HepG2 (cell line): ENCODE measurements around the gene SLC17A9. TPM values are rescaled to one million over a fixed set of nuclear protein-coding genes. Genes with fewer than 3 reads are reported as not detected.

ENCODE experiments used
- ATF1 ChIP-seq: IDR thresholded peaks from 2 replicates; pipeline ENCODE4 v1.6.1; 2016; ENCODE audit warnings: mild to moderate bottlenecking, control low read depth
- ATM ChIP-seq: fragments of 450-650 bp; IDR thresholded peaks from 2 replicates; pipeline ENCODE4 v1.7.1; 2017; ENCODE audit warnings: mild to moderate bottlenecking, borderline replicate concordance
- DR1 ChIP-seq: sonication (generic); formaldehyde crosslinking; IDR thresholded peaks from 2 replicates; pipeline ENCODE4 v1.8.0; 2021; ENCODE audit warnings: mild to moderate bottlenecking, missing genetic modification reagents, inconsistent platforms
- DZIP1 ChIP-seq: sonication (generic); formaldehyde crosslinking; IDR thresholded peaks from 2 replicates; pipeline ENCODE4 v1.5.0; 2020; ENCODE audit warnings: mild to moderate bottlenecking, missing genetic modification reagents
- ERF ChIP-seq: IDR thresholded peaks from 2 replicates; pipeline ENCODE4 v1.6.1; 2018; ENCODE audit warnings: missing biosample characterization, missing genetic modification reagents
- FOXJ3 ChIP-seq: sonication (generic); formaldehyde crosslinking; IDR thresholded peaks from 2 replicates; pipeline ENCODE4 v1.4.0; 2020; ENCODE audit warnings: missing genetic modification reagents, mild to moderate bottlenecking, borderline replicate concordance
- FOXO4 ChIP-seq: sonication (generic); formaldehyde crosslinking; conservative IDR thresholded peaks from 2 replicates; pipeline ENCODE4 v1.8.1; 2023; ENCODE audit warnings: missing genetic modification reagents
- MNT ChIP-seq: fragments of 450-650 bp; IDR thresholded peaks from 2 replicates; pipeline ENCODE4 v1.6.1; 2016
- MYPOP ChIP-seq: sonication (generic); formaldehyde crosslinking; IDR thresholded peaks from 2 replicates; pipeline ENCODE4 v1.8.1; 2023; ENCODE audit warnings: mild to moderate bottlenecking, moderate library complexity, missing genetic modification reagents
- PAX8 ChIP-seq: sonication (generic); formaldehyde crosslinking; IDR thresholded peaks from 2 replicates; pipeline ENCODE4 v1.8.0; 2022; ENCODE audit warnings: mild to moderate bottlenecking, missing genetic modification reagents, borderline replicate concordance
- REXO4 ChIP-seq: sonication (generic); formaldehyde crosslinking; IDR thresholded peaks from 2 replicates; pipeline ENCODE4 v1.8.0; 2022; ENCODE audit warnings: missing genetic modification reagents, mild to moderate bottlenecking, borderline replicate concordance
- RORA ChIP-seq: sonication (generic); formaldehyde crosslinking; IDR thresholded peaks from 2 replicates; pipeline ENCODE4 v1.5.0; 2020; ENCODE audit warnings: mild to moderate bottlenecking, missing genetic modification reagents, moderate library complexity
- SNAPC2 ChIP-seq: sonication (generic); formaldehyde crosslinking; IDR thresholded peaks from 2 replicates; pipeline ENCODE4 v1.8.1; 2022; ENCODE audit warnings: mild to moderate bottlenecking, missing genetic modification reagents
- XBP1 ChIP-seq: sonication (generic); formaldehyde crosslinking; IDR thresholded peaks from 2 replicates; pipeline ENCODE4 v1.5.0; 2020; ENCODE audit warnings: missing genetic modification reagents
- ZNF205 ChIP-seq: IDR thresholded peaks from 2 replicates; pipeline ENCODE4 v1.6.1; 2018; ENCODE audit warnings: missing biosample characterization, missing genetic modification reagents
- ZNF329 ChIP-seq: sonication (generic); formaldehyde crosslinking; IDR thresholded peaks from 2 replicates; pipeline ENCODE4 v1.9.0; 2021; ENCODE audit warnings: low read depth, mild to moderate bottlenecking, missing genetic modification reagents
- ZNF414 ChIP-seq: sonication (generic); formaldehyde crosslinking; IDR thresholded peaks from 2 replicates; pipeline ENCODE4 v1.5.0; 2020; ENCODE audit warnings: missing genetic modification reagents
- ZNF460 ChIP-seq: sonication (generic); formaldehyde crosslinking; IDR thresholded peaks from 2 replicates; pipeline ENCODE4 v1.5.1; 2020; ENCODE audit warnings: missing genetic modification reagents, mild to moderate bottlenecking, borderline replicate concordance
- ZNF570 ChIP-seq: sonication (generic); formaldehyde crosslinking; IDR thresholded peaks from 2 replicates; pipeline ENCODE4 v1.4.0; 2020; ENCODE audit warnings: mild to moderate bottlenecking, missing genetic modification reagents, borderline replicate concordance
- ZNF749 ChIP-seq: sonication (generic); formaldehyde crosslinking; IDR thresholded peaks from 2 replicates; pipeline ENCODE4 v1.8.0; 2022; ENCODE audit warnings: mild to moderate bottlenecking, missing genetic modification reagents, moderate library complexity, borderline replicate concordance
- ZNF879 ChIP-seq: sonication (generic); formaldehyde crosslinking; IDR thresholded peaks from 2 replicates; pipeline ENCODE4 v1.8.1; 2023; ENCODE audit warnings: missing genetic modification reagents
- ZSCAN12 ChIP-seq: sonication (generic); formaldehyde crosslinking; IDR thresholded peaks from 2 replicates; pipeline ENCODE4 v1.9.0; 2021; ENCODE audit warnings: mild to moderate bottlenecking, missing genetic modification reagents
- polyA plus RNA-seq, 8 experiments: library from polyadenylated mRNA; depleted of rRNA in 3 of 8; stranded (reverse) in 7 of 8; unstranded in 1 of 8; fragments of >200 nt; fragmentation: Illumina TruSeq in 4 of 8; extraction: Trizol in 4 of 8; gene quantifications; 2 replicates each; pipeline versions ENCODE4 v1.2.1 to v1.2.3, GENCODE V29; 2011 to 2016; ENCODE audit warnings: low read depth in 4 of 8, missing spikeins in 1 of 8, mixed read lengths in 1 of 8; ENCODE audit not compliant: insufficient read depth in 1 of 8
- total RNA-seq, 5 experiments: library from RNA; depleted of rRNA; stranded (reverse); fragments of >200 nt; fragmentation: Illumina TruSeq; extraction: Trizol; gene quantifications; 2 replicates each; pipeline ENCODE4 v1.2.3, GENCODE V29; 2016; ENCODE audit warnings: low read depth in 1 of 5

The SLC17A9 gene
- total and polyA plus RNA-seq, 2 of the 13 experiments (the other 11 are each of a cell fraction or from before 2014, with no cell fraction given), result 110 to 191 TPM

- TF ChIP-seq DR1 (CRISPR knock-in tag) (no peak), ZNF879 (no peak), MYPOP (CRISPR knock-in tag) (no peak), FOXO4 (CRISPR knock-in tag) (no peak), ZNF205 (no peak), ATF1 (no peak), SNAPC2 (peak; percentile 32; the same call in 1 of the 2 replicates), ZNF570 (no peak), PAX8 (CRISPR knock-in tag) (0 out of 2 replicates have a peak, but pooled peaks have one; percentile 42), XBP1 (CRISPR knock-in tag) (no peak), ZSCAN12 (no peak; the same call in 1 of the 2 replicates), FOXJ3 (CRISPR knock-in tag) (no peak; the same call in 1 of the 2 replicates), RORA (CRISPR knock-in tag) (no peak), ATM (no peak), DZIP1 (CRISPR knock-in tag) (no peak; the same call in 1 of the 2 replicates), ZNF414 (CRISPR knock-in tag) (no peak), ZNF329 (CRISPR knock-in tag) (no peak), ERF (peak; percentile 84), ZNF749 (CRISPR knock-in tag) (no peak), ZNF460 (no peak), MNT (no peak), REXO4 (CRISPR knock-in tag) (no peak)
Observed at GRCh38 chr20:63009045-63009961, 56.8 kb downstream of the SLC17A9 start (continued).
